Measurements from ENCODE around the gene RTL1.

The RTL1 gene

DNA sequence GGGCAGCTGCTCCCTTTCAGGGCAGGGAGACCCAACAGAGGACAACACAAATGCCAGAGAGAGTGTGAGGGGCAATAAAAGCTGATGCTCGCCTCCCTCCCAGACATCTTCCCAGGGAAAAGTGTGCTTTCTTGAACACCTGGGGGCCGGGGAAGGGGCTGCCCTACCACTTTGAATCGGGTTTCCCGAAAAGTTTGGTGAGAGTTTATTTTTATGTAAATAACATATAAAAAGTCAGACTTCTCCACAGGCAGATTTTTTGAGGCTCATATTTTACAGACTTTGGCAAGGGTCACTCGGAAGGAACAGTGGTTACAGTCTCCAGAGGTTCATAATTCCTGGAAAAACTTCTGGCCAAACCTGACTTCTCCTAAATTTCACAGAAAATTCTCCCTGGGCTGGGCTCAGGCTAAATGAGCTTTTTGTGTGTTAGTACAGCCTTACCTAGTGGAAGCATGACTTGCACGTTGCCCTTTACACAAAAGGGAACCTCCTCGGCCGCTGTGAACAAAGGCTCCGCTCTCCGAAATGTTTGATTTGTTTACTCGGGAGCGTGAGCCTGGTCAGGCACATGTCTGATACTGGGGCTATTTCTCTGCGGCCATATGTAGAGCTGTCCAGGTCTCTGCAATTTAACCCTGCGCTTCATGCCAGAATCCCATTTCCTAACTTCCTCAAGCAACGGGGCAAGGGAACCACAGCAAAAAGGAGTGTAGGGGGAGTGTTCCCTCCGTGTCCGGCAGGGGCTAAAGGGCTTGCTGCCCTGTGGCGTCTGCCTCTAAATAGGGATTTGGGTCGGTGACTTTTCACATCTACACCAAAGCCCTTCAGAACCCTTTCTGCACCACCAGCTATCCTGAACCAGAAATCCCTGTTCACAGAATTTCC lies 3.4 kb downstream of the RTL1 start:
- TF ChIP-seq, protein P1, sequence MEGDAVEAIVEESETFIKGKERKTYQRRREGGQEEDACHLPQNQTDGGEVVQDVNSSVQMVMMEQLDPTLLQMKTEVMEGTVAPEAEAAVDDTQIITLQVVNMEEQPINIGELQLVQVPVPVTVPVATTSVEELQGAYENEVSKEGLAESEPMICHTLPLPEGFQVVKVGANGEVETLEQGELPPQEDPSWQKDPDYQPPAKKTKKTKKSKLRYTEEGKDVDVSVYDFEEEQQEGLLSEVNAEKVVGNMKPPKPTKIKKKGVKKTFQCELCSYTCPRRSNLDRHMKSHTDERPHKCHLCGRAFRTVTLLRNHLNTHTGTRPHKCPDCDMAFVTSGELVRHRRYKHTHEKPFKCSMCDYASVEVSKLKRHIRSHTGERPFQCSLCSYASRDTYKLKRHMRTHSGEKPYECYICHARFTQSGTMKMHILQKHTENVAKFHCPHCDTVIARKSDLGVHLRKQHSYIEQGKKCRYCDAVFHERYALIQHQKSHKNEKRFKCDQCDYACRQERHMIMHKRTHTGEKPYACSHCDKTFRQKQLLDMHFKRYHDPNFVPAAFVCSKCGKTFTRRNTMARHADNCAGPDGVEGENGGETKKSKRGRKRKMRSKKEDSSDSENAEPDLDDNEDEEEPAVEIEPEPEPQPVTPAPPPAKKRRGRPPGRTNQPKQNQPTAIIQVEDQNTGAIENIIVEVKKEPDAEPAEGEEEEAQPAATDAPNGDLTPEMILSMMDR (IDR thresholded peaks at IDR 0.05; ENCODE audit: insufficient read depth, low read length, missing control alignments), result no peak
- DNase-seq (ENCODE audit: low read depth, low spot score), result no peak
- ChIA-PET CTCF (interaction anchor here (1.4 to 1.7 kb wide), 2 partner anchors 10 to 237 kb away, joined by 5 read pairs; no protein-coding TSS in a partner anchor), POLR2A (no interaction called here)
- no peak overlapping the region for H3K4me3 ChIP-seq (ENCODE audit: low read depth, low read length)

DNA sequence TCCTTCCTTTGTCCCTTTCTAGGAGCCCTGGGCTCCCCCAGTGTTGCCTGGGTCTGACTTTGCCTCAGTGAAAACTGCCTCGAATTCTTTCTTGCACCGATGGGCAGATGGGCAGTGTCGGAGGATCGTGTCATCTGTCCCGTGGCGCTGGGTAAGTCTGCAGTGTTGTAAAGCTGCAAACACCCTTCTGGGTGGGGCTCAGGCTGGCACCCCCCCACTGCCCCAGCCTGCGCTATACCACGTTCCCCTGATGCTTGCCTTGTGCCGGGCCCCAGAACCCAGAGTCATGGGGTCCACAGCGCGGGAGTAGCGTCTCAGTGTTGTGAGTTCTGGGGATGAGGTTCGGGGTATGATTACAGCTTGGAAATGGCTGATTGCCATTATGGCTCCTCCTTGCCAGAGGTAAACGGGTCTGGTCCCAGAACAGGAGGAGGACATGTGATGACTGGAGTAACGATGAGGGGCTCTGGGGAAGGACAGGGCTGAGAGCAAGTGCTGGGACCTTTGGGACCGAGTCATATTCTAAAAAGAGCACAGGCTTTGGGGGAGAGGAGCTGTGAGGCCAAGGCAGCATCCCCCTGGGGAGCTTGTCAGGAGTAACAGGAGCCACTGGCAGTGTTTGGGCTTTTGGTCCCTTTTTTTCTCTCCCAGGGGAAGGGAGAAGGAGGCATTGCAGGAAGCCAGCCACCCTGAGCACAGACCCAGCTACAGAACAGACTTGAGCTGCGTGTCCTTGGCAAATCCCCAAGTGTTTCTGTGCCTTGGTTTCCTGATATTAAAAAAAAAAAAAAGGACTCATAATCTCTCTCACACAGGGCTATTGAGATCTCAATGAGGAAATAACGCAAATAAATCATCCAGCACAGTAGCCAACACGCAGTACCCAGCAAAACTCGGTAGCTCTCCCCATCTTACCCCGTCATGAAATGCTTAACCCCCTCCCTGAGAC lies 4.3 kb downstream of the RTL1 start:
- ChIA-PET CTCF (interaction anchor here (1.4 to 1.7 kb wide), 2 partner anchors 9 to 236 kb away, joined by 5 read pairs; no protein-coding TSS in a partner anchor), POLR2A (no interaction called here)
- no peak for DNase-seq (ENCODE audit: low read depth, low spot score)
- H3K4me3 ChIP-seq (ENCODE audit: low read depth, low read length), result no peak overlapping the region
- TF ChIP-seq, protein P1 (IDR thresholded peaks at IDR 0.05; ENCODE audit: insufficient read depth, low read length, missing control alignments), result no peak

DNA sequence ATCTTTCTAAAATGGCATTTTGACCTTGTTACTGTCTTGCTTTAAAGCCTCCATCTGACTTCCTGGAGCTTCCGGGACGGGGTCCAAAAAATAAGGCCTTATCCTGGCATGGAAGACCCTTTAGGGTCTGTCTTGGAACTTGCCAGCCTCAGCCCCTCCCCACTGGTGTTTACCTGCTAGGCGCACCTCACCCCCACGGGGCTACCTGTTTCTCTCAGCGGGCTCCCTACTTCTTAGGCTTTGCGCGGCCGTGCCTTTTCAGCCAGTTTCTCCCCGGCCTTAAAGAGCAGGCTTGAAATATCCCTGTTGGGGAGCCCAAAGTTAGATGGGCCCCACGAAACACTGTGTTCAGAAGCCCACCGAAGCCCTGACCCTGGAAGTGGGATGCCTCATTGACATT lies 5.1 kb downstream of the RTL1 start:
- TF ChIP-seq, protein P1 (IDR thresholded peaks at IDR 0.05; ENCODE audit: insufficient read depth, low read length, missing control alignments), result no peak
- no peak overlapping the region for H3K4me3 ChIP-seq (ENCODE audit: low read depth, low read length)
- DNase-seq (ENCODE audit: low read depth, low spot score), result no peak
- ChIA-PET POLR2A (no interaction called here), CTCF (interaction anchor here (1.4 to 1.7 kb wide), 2 partner anchors 8 to 236 kb away, joined by 5 read pairs; no protein-coding TSS in a partner anchor)

DNA sequence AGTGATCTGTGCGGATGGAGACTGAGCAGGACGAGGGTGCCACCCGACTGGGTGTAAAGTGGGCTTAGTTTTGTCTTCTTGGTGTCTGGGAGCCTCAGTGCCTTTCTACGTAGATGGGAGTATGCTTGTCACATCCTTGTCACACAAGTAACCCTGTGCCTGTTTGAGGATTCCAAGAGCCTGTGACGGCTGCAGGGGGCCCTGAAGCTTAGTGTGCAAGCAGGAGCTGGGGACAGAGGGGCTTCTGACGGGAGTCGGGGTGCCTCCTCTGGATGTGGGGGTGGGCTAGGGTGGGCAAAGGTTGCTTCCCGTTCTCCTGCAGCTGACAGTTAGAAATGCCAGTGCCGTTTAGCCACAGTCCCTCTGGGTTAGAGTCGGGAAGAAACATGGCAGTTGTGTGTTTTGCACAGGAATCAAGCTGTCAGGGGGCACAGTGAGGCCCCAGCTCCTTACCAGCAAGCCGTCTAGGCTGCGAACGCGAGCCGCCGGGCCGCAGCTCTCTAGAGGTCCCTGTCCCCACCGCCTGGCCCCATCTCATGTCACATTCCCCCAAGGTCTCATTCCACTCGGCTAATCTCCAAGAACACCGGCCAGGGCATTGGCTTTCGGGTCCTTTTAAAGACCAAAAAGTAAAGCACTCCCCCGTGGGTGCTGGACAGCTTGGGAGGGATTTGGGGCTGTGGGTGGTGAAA lies 7.0 kb downstream of the RTL1 start:
- DNase-seq (ENCODE audit: low read depth, low spot score), result no peak
- TF ChIP-seq, protein P1 (IDR thresholded peaks at IDR 0.05; ENCODE audit: insufficient read depth, low read length, missing control alignments), result no peak
- no peak overlapping the region for H3K4me3 ChIP-seq (ENCODE audit: low read depth, low read length)
- POLR2A ChIA-PET, result interaction anchor here (0.7 kb wide), 1 partner anchor 681 kb away, joined by 3 read pairs; no protein-coding TSS in a partner anchor
- CTCF ChIA-PET, result no interaction called here

DNA sequence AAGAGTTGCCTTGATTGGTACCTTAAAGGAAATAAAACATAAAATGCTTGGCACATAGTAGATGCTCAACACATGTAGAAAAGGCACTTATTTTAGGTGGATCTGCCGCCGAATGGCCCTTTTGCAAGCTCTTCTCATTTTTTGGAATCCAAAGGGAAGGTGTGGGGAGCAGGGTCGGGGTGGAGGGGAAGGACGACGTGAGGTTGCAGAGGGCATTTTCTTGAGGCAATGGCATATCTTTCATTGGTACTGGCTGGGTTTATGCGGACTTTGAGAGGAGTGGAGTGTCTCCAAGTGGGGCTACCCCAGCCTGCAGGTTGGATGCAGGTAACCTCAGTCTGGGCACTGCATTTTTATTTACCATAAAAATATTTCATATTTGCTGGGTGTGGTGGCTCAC lies 8.1 kb downstream of the RTL1 start:
- POLR2A ChIA-PET, result no interaction called here
- CTCF ChIA-PET, result no interaction called here
- TF ChIP-seq, protein P1 (IDR thresholded peaks at IDR 0.05; ENCODE audit: insufficient read depth, low read length, missing control alignments), result no peak
- DNase-seq (ENCODE audit: low read depth, low spot score), result no peak
- H3K4me3 ChIP-seq (ENCODE audit: low read depth, low read length), result no peak overlapping the region
